ENCODE data around the gene F7.

The F7 gene

DNA sequence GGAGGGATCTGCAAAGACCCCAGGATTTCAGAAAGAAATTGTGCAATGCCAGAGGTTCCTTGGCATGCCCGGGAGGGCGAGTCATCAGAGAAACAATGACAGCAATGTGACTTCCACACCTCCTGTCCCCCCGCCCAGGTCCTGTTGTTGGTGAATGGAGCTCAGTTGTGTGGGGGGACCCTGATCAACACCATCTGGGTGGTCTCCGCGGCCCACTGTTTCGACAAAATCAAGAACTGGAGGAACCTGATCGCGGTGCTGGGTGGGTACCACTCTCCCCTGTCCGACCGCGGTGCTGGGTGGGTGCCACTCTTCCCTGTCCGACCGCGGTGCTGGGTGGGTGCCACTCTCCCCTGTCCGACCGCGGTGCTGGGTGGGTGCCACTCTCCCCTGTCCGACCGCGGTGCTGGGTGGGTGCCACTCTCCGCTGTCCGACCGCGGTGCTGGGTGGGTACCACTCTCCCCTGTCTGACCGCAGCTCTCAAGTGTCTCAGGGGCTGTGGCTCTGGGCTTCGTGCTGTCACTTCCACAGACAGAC lies 11.8 kb downstream of the F7 start:
- no peak overlapping the region for H3K4me3 ChIP-seq (ENCODE audit: low read depth, low read length)
- TF ChIP-seq, protein P1, sequence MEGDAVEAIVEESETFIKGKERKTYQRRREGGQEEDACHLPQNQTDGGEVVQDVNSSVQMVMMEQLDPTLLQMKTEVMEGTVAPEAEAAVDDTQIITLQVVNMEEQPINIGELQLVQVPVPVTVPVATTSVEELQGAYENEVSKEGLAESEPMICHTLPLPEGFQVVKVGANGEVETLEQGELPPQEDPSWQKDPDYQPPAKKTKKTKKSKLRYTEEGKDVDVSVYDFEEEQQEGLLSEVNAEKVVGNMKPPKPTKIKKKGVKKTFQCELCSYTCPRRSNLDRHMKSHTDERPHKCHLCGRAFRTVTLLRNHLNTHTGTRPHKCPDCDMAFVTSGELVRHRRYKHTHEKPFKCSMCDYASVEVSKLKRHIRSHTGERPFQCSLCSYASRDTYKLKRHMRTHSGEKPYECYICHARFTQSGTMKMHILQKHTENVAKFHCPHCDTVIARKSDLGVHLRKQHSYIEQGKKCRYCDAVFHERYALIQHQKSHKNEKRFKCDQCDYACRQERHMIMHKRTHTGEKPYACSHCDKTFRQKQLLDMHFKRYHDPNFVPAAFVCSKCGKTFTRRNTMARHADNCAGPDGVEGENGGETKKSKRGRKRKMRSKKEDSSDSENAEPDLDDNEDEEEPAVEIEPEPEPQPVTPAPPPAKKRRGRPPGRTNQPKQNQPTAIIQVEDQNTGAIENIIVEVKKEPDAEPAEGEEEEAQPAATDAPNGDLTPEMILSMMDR (IDR thresholded peaks at IDR 0.05; ENCODE audit: control insufficient read depth, extremely low read depth, insufficient read depth) = no peak
- DNase-seq (ENCODE audit: low read depth) = no peak

DNA sequence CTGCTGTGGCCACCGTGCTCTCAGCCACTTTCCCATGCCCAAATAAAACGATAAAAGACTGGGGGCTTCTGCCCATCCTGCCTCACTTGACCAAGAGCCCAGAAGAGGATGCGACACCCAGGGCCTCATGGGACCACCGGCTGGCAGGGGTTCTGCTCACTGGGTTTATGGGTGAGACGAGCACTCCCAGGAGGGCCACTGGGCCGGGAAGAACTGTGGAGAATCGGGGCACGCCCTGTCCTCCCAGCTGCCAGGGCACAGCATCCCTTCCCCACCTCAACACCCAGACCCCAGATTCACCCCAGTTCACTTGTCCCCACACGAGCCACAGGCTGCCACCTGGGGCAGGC lies 12.3 kb downstream of the F7 start:
- TF ChIP-seq, protein P1 (IDR thresholded peaks at IDR 0.05; ENCODE audit: control insufficient read depth, extremely low read depth, insufficient read depth) = no peak

DNA sequence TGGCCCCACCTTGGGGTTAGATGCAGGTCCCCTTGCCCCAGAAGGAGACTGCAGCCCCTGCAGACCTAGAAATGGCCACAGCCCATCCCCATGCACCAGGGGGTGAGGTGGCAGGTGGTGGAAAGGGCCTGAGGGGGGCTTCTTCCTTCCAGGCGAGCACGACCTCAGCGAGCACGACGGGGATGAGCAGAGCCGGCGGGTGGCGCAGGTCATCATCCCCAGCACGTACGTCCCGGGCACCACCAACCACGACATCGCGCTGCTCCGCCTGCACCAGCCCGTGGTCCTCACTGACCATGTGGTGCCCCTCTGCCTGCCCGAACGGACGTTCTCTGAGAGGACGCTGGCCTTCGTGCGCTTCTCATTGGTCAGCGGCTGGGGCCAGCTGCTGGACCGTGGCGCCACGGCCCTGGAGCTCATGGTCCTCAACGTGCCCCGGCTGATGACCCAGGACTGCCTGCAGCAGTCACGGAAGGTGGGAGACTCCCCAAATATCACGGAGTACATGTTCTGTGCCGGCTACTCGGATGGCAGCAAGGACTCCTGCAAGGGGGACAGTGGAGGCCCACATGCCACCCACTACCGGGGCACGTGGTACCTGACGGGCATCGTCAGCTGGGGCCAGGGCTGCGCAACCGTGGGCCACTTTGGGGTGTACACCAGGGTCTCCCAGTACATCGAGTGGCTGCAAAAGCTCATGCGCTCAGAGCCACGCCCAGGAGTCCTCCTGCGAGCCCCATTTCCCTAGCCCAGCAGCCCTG lies 12.8 kb downstream of the F7 start:
- no peak overlapping the region for H3K4me3 ChIP-seq (ENCODE audit: low read depth, low read length)
- DNase-seq (ENCODE audit: low read depth) = no peak
- TF ChIP-seq, protein P1 (IDR thresholded peaks at IDR 0.05; ENCODE audit: control insufficient read depth, extremely low read depth, insufficient read depth) = no peak

More for the DNA sequence above, 12.3 kb downstream of the F7 start:
- DNase-seq (ENCODE audit: low read depth) = no peak
- H3K4me3 ChIP-seq (ENCODE audit: low read depth, low read length) = no peak overlapping the region

DNA sequence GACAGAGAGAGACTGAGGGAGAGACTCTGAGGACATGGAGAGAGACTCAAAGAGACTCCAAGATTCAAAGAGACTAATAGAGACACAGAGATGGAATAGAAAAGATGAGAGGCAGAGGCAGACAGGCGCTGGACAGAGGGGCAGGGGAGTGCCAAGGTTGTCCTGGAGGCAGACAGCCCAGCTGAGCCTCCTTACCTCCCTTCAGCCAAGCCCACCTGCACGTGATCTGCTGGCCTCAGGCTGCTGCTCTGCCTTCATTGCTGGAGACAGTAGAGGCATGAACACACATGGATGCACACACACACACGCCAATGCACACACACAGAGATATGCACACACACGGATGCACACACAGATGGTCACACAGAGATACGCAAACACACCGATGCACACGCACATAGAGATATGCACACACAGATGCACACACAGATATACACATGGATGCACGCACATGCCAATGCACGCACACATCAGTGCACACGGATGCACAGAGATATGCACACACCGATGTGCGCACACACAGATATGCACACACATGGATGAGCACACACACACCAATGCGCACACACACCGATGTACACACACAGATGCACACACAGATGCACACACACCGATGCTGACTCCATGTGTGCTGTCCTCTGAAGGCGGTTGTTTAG lies 13.7 kb downstream of the F7 start:
- H3K4me3 ChIP-seq (ENCODE audit: low read depth, low read length) = no peak overlapping the region
- TF ChIP-seq, protein P1 (IDR thresholded peaks at IDR 0.05; ENCODE audit: control insufficient read depth, extremely low read depth, insufficient read depth) = no peak
- no peak for DNase-seq (ENCODE audit: low read depth)

DNA sequence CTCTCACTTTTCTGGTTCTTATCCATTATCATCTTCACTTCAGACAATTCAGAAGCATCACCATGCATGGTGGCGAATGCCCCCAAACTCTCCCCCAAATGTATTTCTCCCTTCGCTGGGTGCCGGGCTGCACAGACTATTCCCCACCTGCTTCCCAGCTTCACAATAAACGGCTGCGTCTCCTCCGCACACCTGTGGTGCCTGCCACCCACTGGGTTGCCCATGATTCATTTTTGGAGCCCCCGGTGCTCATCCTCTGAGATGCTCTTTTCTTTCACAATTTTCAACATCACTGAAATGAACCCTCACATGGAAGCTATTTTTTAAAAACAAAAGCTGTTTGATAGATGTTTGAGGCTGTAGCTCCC lies 14.2 kb downstream of the F7 start:
- no peak overlapping the region for H3K4me3 ChIP-seq (ENCODE audit: low read depth, low read length)
- DNase-seq (ENCODE audit: low read depth) = no peak
- TF ChIP-seq, protein P1 (IDR thresholded peaks at IDR 0.05; ENCODE audit: control insufficient read depth, extremely low read depth, insufficient read depth) = no peak

DNA sequence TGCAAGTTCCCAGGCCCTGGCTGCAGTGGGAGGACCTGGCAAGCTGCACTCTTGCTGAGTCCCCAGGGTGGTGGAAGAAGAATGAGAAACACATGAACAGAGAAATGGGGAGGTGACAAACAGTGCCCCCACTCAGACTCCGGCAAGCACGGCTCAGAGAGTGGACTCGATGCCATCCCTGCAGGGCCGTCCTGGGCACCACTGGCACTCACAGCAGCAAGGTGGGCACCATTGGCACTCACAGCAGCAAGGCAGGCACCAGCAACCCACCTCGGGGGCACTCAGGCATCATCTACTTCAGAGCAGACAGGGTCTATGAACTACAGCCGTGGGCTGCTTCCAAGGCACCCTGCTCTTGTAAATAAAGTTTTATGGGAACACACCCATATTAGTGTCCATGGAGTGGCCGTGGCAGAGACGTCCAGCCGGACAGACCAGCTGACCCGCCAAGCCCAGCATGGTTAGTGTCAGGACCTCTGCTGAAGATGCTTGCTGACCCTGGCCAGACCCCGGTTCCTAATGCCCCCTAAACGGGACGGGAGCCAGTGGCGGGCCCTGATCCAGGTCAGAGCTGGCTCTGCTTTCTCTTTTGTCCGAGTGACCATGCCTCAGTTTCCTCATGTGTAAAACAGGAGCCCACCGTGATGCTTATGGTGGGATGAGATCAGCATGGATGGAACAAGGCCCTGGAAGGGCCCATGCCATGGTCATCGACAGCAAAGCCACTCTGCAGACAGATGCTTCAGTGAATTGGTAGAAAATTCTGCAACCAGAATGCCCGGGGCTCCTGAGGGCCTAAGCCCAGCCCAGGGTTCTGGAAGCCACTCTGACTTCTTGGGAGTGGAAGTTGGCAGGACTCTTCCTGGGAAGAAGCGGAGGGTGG lies 14.9 kb downstream of the F7 start:
- TF ChIP-seq, protein P1 (IDR thresholded peaks at IDR 0.05; ENCODE audit: control insufficient read depth, extremely low read depth, insufficient read depth) = no peak
- DNase-seq (ENCODE audit: low read depth) = no peak
- H3K4me3 ChIP-seq (ENCODE audit: low read depth, low read length) = no peak overlapping the region
